ENCODE results near the gene RTP5.
"Not testable (repeated sequence)": the region's sequence is repeated elsewhere in the genome, so short reads cannot be mapped to it uniquely, and the experiment has no call there.

The RTP5 gene

GRCh38 chr2:241869087-241869961 lies at the start of gene RTP5:
RTP5 (plus strand) TSS chr2:241869729; CDS start chr2:241869757, 28 bp downstream.
- Histone ChIP-seq H3K4me3 (ENCODE audit: low read length) (no peak within 1 kb of the TSS), H3K36me3 (ENCODE audit: control insufficient read depth, low read depth, low read length) (no peaks in the 10 kb centered on the region), H3K27ac (ENCODE audit: low read length) (no peak within 1 kb of the TSS), H3K27me3 (ENCODE audit: control insufficient read depth, insufficient read depth, low read length) (peaks cover 10% of the 10 kb centered on the region), H3K9me3 (ENCODE audit: control insufficient read depth, low read depth, low read length) (no peaks in the 10 kb centered on the region), H3K9ac (ENCODE audit: low read length) (no peak within 1 kb of the TSS), H3K4me1 (ENCODE audit: control insufficient read depth, low read depth, low read length) (no peaks in the 10 kb centered on the region)

- H3K4me1 ChIP-seq (ENCODE audit: control insufficient read depth, low read depth, low read length); H3K27ac ChIP-seq (ENCODE audit: low read length); H3K4me3 ChIP-seq (ENCODE audit: low read length); H3K36me3 ChIP-seq (ENCODE audit: control insufficient read depth, low read depth, low read length); H3K27me3 ChIP-seq (ENCODE audit: control insufficient read depth, insufficient read depth, low read length); H3K9ac ChIP-seq (ENCODE audit: low read length); H3K9me3 ChIP-seq (ENCODE audit: control insufficient read depth, low read depth, low read length): not testable (repeated sequence)
Measured at GRCh38 chr2:241819947-241820624, 49.4 kb upstream of the RTP5 start.

GRCh38 chr2:241820625-241821384 lies 48.7 kb upstream of the RTP5 start:
- Histone ChIP-seq H3K36me3 (ENCODE audit: control insufficient read depth, low read depth, low read length) (no peaks in the 10 kb centered on the region), H3K9me3 (ENCODE audit: control insufficient read depth, low read depth, low read length) (no peaks in the 10 kb centered on the region), H3K27ac (ENCODE audit: low read length) (no peak overlapping the region), H3K4me1 (ENCODE audit: control insufficient read depth, low read depth, low read length) (no peaks in the 10 kb centered on the region), H3K4me3 (ENCODE audit: low read length) (no peak overlapping the region), H3K27me3 (ENCODE audit: control insufficient read depth, insufficient read depth, low read length) (peaks cover 9% of the 10 kb centered on the region), H3K9ac (ENCODE audit: low read length) (no peak overlapping the region)

GRCh38 chr2:241821460-241822263 lies 47.9 kb upstream of the RTP5 start:
- Histone ChIP-seq H3K9ac (ENCODE audit: low read length) (no peak overlapping the region), H3K4me1 (ENCODE audit: control insufficient read depth, low read depth, low read length) (no peaks in the 10 kb centered on the region), H3K4me3 (ENCODE audit: low read length) (no peak overlapping the region), H3K27ac (ENCODE audit: low read length) (no peak overlapping the region), H3K36me3 (ENCODE audit: control insufficient read depth, low read depth, low read length) (no peaks in the 10 kb centered on the region), H3K27me3 (ENCODE audit: control insufficient read depth, insufficient read depth, low read length) (peaks cover 9% of the 10 kb centered on the region), H3K9me3 (ENCODE audit: control insufficient read depth, low read depth, low read length) (no peaks in the 10 kb centered on the region)

- H3K9me3 ChIP-seq (ENCODE audit: control insufficient read depth, low read depth, low read length), result peaks cover 4% of the 10 kb centered on the region
- no peak overlapping the region for H3K27ac ChIP-seq (ENCODE audit: low read length)
- no peak overlapping the region for H3K9ac ChIP-seq (ENCODE audit: low read length)
- H3K4me3 ChIP-seq (ENCODE audit: low read length), result no peak overlapping the region
- no peaks in the 10 kb centered on the region for H3K4me1 ChIP-seq (ENCODE audit: control insufficient read depth, low read depth, low read length)
- H3K27me3 ChIP-seq (ENCODE audit: control insufficient read depth, insufficient read depth, low read length), result peaks cover 9% of the 10 kb centered on the region
- H3K36me3 ChIP-seq (ENCODE audit: control insufficient read depth, low read depth, low read length), result no peaks in the 10 kb centered on the region
Measured at GRCh38 chr2:241822264-241822623, 47.3 kb upstream of the RTP5 start.

- not testable (repeated sequence) for H3K4me1 ChIP-seq (ENCODE audit: control insufficient read depth, low read depth, low read length); H3K9ac ChIP-seq (ENCODE audit: low read length); H3K36me3 ChIP-seq (ENCODE audit: control insufficient read depth, low read depth, low read length); H3K27ac ChIP-seq (ENCODE audit: low read length); H3K4me3 ChIP-seq (ENCODE audit: low read length); H3K27me3 ChIP-seq (ENCODE audit: control insufficient read depth, insufficient read depth, low read length); H3K9me3 ChIP-seq (ENCODE audit: control insufficient read depth, low read depth, low read length)
Measured at GRCh38 chr2:241823531-241824437, 45.7 kb upstream of the RTP5 start.

GRCh38 chr2:241827394-241827793 lies 42.1 kb upstream of the RTP5 start:
- H3K4me1 ChIP-seq (ENCODE audit: control insufficient read depth, low read depth, low read length), result no peaks in the 10 kb centered on the region
- H3K9me3 ChIP-seq (ENCODE audit: control insufficient read depth, low read depth, low read length), result peaks cover 8% of the 10 kb centered on the region
- no peak overlapping the region for H3K4me3 ChIP-seq (ENCODE audit: low read length)
- H3K36me3 ChIP-seq (ENCODE audit: control insufficient read depth, low read depth, low read length), result no peaks in the 10 kb centered on the region
- H3K9ac ChIP-seq (ENCODE audit: low read length), result no peak overlapping the region
- peaks cover 9% of the 10 kb centered on the region for H3K27me3 ChIP-seq (ENCODE audit: control insufficient read depth, insufficient read depth, low read length)
- no peak overlapping the region for H3K27ac ChIP-seq (ENCODE audit: low read length)

- Histone ChIP-seq H3K4me1 (ENCODE audit: control insufficient read depth, low read depth, low read length) (no peaks in the 10 kb centered on the region), H3K36me3 (ENCODE audit: control insufficient read depth, low read depth, low read length) (no peaks in the 10 kb centered on the region), H3K27me3 (ENCODE audit: control insufficient read depth, insufficient read depth, low read length) (no peaks in the 10 kb centered on the region), H3K27ac (ENCODE audit: low read length) (no peak overlapping the region), H3K4me3 (ENCODE audit: low read length) (no peak overlapping the region), H3K9me3 (ENCODE audit: control insufficient read depth, low read depth, low read length) (no peaks in the 10 kb centered on the region), H3K9ac (ENCODE audit: low read length) (no peak overlapping the region)
Measured at GRCh38 chr2:241833101-241833663, 36.3 kb upstream of the RTP5 start.

GRCh38 chr2:241833756-241834526 lies 35.6 kb upstream of the RTP5 start:
- H3K4me3 ChIP-seq (ENCODE audit: low read length); H3K4me1 ChIP-seq (ENCODE audit: control insufficient read depth, low read depth, low read length); H3K36me3 ChIP-seq (ENCODE audit: control insufficient read depth, low read depth, low read length); H3K27me3 ChIP-seq (ENCODE audit: control insufficient read depth, insufficient read depth, low read length); H3K9me3 ChIP-seq (ENCODE audit: control insufficient read depth, low read depth, low read length); H3K27ac ChIP-seq (ENCODE audit: low read length); H3K9ac ChIP-seq (ENCODE audit: low read length): not testable (repeated sequence)
